SIG-M5 (cell line): Measurements from ENCODE around the gene SLC12A3.
A peak's percentile ranks its signal among the peaks of the same experiment; 100 is the strongest.
"Not testable (repeated sequence)": the region's sequence is repeated elsewhere in the genome, so short reads cannot be mapped to it uniquely, and the experiment has no call there.

Experiments used
- DNase-seq: peaks from one replicate; lab custom pipeline; 2025; lab: John Stamatoyannopoulos, UW

SLC12A3 gene

DNA sequence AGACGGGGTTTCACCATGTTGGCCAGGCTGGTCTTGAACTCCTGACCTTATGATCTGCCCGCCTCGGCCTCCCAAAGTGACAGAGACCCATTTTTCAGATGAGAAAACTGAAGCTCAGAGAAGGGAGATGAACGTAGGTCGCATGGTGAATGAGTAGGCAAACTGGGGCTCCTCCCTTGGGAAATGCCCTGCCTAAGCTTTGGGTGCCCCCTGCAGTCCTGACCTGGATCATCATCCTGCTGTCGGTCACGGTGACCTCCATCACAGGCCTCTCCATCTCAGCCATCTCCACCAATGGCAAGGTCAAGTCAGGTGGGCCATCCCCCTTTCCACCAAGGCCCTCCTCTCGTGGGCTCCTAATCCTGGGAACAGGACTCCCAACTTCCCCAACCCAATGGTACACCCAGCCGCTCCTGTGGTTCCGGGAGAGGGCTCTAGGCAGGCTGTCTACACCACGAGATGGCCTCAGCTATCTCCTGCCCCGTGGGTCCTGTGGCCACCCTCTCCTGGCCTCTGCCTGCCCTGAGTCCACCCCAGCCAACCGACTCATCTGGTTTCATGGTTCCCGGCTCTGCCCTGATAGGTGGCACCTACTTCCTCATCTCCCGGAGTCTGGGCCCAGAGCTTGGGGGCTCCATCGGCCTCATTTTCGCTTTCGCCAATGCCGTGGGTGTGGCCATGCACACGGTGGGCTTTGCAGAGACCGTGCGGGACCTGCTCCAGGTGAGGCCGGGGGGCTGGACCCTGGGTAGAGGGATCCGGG is 4.7 kb downstream of the SLC12A3 start:
- DNase-seq: no peak

DNA sequence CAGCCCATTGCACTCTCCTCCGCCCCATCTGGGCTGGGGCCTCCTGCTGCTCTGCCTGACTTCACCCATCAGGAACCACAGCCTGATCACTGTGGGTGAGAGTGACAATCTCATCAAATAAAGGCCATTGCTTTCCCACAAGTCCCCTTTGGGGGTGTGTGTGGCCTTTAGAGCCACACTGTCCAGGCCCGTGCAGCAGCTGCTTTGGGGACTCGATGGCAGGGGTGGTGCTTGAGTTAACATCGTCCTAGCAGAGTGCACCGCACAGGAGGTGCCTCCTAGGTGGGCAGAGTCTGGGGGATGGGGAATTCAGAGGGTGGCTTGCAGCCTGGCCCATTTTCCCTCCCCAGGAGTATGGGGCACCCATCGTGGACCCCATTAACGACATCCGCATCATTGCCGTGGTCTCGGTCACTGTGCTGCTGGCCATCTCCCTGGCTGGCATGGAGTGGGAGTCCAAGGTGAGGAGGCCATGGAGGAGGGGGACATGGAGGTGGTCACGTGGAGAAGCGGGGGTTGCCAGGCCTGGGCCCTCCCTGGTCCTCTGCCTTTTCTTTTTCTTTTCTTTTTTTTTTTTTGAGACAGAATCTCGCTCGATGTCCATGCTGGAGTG is 5.4 kb downstream of the SLC12A3 start:
- DNase-seq: no peak

DNA sequence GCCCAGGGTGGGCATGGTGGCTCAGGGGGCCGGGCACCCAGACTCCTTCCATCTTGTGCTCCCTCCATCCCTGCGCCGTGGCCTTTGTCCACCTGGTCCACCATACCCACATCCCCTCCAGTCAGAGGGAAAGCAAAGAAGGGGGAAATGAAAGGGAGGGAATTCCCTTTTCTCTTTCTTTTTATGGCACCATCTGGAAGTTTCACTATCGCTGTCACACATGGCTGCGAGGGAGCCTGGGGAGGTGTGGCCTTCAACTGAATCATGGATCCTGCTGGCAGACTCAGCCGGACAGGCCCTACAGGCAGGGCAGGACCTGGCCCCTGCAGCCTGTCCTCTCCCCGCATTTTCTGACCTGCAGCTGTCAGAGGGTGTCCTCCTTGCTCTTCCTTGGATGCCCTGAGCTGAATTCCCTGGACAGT is 6.2 kb downstream of the SLC12A3 start:
- no peak for DNase-seq

DNA sequence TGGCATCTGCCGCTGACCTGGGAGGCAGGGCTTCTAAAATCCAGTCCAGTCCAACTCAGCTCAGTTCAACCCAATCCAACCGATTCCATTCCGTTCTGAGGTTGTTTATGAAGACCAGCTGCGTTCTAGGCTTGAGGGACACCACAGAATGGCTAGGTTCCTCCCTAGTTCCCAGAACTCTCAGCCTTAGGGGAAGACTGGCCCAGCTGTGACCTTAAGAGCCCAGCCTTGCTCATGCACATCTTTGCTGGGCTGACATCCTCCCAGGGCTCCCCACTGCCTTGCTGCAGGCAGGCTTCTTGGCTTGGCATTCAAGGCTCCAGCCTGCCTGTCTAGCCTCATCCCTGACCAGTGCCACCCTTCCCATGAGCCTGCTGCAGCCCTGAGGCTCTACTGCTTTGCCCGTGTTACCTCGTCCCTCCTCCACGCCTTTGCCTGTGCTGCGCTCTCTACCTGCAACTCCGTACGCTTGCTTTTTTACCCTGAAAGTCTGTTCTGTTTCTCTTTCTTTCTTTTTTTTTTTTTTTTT is 7.9 kb downstream of the SLC12A3 start:
- DNase-seq: no peak

DNA sequence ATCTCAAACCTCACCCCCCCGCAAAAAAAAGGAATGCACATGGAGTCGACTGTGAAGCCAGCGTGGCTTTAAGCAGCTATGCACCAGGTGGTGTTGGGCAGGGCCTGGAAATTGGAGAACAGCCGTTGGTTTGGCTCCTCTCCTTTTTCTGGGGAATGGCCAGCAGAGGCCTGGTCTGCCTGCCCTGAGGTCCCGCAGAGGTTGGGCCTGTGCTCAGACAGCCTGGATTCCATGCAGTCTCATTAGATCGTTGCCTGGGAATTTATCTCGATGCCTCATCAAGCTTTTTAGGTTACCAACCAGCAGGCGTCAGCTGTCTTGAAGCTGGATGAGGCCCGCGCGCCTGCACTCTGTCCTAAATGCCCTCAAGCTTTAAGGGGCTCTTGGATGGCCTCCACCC is 9.8 kb downstream of the SLC12A3 start:
- no peak for DNase-seq

DNA sequence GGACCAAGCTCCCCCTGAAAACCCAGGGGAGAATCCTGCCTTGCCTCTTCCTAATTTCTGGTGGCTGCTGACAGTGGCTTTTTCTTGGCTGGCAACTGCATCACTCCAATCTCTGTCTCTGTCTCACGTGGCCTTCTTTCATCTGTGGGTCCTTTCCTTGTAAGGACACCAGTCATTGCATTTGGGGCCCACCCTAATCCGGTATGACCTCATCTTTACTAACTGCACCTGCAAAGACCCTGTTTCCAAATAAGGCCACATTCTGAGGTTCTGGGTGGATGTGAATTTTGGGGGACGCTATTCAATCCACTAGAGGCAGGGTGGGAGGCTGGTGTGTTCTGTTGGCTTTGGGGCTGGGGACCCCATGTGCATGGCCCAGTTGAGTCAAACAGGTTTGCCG is 11.0 kb downstream of the SLC12A3 start:
- DNase-seq: no peak

DNA sequence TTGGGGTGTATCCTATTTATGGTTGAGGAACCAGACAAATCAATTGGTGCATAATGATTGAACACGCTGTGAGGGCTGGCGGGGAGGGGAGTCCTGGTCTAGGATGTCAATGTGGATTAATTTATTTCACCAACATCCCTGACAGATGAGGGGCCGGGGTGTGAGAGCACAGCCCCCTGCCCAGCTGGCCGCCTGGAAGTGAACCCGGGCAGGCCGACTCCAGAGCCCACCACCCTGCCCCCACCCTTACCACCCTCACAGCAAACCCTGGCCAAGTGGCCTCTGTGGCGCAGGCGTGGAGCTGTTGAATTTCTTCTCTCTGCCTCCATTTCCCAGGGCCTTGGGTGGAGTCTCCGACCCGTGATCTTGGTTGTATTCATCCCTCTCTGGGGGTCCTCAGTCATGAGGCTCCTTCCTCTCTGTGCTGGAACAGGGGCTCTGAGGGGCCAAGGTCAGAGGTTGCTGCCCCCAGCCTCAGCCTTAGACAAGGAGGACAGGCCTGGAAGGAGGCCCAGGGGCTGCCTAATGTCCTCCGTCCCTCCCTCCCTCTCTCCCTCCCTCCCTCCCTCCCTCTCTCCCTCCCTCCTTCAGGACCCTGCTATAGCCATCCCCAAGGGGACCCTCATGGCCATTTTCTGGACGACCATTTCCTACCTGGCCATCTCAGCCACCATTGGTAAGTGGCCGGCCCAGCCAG is 12.6 kb downstream of the SLC12A3 start:
- DNase-seq: no peak

DNA sequence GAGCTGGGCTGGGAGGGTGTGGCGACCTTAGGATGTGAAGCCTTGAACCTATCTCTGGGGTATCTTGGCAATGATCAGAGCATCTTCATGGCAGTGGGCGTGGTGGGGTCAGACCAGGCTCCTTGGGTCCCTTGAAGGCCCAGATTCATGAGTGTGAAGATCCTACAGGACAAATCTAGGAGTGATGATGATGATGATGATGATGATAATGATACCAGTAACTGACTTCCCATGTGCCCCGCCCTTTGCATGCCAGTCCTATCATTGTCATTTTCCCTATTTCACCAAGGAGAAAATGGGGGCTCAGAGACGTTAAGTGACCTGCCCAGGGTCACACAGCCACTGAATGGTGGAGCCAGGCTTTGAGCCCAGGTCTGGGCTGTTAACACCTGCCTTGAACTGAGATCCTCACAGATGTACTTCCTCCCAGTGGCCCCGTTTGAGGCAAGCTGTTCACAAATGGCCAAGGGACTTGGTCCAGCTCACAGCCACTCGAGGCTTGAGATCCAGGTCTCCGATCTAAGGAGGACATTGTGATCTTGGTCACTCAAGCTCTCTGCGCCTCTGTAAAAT is 13.4 kb downstream of the SLC12A3 start:
- DNase-seq: no peak

DNA sequence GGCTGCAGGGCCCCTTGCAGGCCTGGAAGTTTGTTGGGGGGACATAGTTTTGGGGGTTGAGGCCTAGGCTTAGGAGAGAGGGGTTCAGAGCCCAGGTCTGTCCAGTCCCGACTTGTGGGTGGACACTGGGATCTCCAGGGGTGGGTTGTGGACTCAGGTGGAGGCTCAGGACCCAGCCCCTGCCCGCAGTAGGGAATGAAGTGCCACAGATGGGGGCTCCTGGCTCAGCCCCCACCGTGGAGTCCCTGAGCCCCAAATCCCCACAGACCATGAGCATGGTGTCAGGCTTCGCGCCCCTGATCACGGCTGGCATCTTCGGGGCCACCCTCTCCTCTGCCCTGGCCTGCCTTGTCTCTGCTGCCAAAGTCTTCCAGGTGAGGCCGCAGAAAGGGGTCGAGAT is 14.3 kb downstream of the SLC12A3 start:
- DNase-seq: no peak

DNA sequence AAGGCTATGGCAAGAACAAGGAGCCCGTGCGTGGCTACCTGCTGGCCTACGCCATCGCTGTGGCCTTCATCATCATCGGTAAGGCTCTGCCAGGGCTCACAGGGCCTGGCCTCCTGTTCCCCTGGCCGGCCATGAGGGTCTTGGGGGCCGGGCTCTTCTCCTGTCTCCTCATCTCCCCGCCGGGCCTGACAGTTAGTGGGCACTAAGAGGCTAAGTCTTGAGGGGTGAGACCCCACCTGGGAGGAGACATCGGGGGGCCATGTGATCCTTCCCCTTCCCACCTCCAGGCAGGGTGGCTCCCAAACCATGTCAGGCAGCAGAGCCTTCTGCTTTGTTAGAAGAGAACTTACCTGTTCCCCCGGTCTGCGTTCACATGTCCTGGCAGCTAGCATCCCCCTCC is 15.2 kb downstream of the SLC12A3 start:
- no peak for DNase-seq

DNA sequence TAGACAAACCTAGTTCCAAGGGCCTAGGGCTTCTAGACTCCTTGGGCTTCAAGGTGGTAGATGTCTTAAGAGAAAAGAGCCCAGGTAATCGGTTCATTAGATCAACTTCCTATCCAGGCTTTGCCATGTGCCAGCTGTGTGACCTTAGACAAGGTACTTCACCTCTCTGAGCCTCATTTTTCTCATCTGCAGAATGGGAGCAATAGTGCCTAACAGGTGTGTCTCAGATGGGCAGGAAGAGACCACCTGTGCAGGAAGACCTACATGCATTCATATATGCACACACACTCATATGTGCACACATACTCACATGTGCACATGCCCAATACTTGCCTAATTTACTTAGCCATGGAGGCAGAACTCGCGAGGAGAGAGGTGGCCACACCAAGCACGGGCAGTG is 15.7 kb downstream of the SLC12A3 start:
- no peak for DNase-seq

DNA sequence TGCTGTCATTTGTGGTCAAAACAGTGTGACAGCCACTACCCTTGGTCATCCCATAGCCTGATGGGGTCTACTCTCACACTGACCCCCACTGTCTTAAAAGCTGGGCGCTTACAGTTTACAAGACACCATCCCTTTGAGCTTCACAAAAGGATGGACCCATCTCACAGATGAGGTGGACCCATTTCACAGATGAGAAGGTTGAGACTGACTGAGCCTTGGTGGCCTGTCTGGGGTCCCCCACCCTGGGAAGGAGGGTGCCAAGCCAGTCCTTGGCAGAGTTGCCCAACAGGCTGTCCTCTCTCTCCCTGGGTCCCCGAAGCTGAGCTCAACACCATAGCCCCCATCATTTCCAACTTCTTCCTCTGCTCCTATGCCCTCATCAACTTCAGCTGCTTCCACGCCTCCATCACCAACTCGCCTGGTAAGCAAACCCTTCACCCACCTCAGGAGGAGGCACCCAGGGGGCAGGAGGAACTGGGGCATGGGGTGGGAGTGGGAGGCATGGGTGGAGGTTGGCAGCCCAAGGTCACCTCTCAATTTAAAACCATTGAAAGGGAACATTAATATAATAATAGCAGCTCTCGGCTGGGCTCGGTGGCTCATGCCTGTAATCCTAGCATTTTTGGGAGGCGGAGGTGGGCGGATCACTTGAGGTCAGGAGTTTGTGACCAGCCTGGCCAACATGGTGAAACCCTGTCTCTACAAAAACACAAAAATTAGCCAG is 17.2 kb downstream of the SLC12A3 start:
- DNase-seq: no peak

DNA sequence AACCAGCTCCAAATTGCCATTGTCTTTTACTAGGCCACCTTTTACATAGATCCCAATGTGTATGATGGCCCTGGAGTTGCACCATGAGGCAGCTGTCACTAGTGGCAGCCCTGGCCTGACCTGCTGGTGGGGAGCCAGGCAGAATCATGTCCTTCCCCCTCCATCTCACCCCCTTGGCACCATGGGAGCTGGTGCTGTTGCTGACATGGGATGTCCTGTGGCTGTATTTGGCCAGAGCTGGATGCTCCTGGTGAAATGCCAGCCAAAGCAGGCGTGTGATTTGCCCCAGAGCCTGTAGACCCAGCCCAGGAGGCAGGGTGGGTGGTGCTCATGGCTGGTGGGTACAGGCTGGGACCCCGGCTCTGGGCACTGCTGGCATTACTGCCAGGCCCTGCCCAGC is 18.6 kb downstream of the SLC12A3 start:
- DNase-seq: no peak

DNA sequence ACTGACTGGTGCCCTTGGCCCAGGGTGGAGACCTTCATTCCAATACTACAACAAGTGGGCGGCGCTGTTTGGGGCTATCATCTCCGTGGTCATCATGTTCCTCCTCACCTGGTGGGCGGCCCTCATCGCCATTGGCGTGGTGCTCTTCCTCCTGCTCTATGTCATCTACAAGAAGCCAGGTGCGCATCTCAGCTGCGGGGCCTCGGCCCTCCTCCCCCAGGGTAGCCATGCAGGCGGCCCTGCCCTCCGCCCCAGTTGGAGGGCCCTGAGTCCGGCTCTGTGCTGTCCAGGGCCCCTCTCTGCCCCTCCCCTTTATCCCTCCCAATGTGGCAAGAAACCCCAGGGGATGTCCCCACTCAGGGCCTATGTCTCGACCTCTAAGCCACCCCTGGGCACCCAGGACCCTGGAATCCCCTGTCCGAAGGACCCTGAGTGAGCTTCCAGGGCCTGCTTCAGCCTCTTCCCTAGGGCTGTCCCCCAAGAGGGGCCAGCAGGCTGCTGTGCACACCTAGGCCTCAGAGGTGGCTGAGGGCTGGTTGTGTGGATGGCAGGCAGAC is 19.1 kb downstream of the SLC12A3 start:
- DNase-seq: no peak

DNA sequence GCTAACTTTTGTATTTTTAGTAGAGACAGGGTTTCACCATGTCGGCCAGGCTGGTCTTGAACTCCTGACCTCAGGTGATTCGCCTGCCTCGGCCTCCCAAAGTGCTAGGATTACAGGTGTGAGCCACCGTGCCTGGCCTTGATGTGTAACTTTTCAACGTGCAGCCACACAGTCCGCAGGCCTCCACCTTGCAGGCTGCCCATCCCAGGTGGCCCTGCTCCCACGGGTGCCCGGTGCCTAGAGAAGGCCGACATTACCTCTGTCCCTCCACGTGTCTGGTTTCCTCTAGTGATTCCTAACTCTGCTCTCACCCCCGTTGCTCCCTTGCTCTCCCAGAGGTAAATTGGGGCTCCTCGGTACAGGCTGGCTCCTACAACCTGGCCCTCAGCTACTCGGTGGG is 19.9 kb downstream of the SLC12A3 start:
- not testable (repeated sequence) for DNase-seq

DNA sequence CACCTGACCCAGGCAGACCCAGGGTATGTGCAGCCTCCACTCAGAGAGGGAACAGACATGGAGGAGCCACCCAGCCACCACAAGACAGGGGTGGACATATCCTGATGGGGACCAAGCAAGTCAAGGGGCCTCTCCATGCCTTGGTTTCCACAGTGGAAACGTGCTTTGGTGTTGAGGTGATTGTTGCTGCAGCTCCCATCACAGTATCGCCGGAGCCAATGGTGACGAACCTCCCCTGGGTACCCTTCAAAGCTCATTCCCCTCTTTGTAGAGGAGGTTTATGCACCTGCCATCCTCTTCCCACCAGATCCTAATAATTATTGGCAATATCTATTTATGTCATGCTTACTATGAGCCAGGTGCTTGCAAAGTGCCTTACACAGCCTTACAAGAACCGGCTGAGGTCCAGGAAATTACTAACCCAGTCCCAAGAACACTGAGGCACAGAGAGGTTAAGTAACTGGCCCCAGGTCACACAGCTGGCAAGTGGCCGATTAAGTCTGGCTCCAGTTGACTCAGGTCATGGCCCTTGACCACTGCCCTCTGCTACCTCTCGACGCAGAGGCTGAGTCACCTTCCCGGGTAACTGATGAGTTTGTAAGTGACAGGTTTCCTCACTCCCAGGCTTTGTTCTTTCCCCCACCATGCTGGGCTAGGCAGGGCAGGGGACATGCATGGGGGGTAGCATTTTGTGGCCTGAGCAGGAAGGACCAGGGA is 20.6 kb downstream of the SLC12A3 start:
- no peak for DNase-seq

DNA sequence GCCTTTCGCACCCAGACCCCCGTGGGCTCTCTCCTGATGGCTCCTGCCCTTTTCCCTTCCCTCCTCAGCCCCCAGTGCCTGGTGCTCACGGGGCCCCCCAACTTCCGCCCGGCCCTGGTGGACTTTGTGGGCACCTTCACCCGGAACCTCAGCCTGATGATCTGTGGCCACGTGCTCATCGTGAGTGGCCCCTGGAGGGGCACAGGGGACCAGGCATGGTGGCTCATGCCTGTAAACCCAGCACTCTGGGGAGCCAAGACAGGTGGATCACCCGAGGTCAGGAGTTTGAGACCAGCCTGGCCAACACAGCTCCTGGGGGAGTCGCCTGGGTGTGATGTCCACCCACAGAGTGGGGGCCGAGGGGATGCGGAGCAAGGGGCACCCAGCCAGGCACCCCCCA is 21.3 kb downstream of the SLC12A3 start:
- no peak for DNase-seq

DNA sequence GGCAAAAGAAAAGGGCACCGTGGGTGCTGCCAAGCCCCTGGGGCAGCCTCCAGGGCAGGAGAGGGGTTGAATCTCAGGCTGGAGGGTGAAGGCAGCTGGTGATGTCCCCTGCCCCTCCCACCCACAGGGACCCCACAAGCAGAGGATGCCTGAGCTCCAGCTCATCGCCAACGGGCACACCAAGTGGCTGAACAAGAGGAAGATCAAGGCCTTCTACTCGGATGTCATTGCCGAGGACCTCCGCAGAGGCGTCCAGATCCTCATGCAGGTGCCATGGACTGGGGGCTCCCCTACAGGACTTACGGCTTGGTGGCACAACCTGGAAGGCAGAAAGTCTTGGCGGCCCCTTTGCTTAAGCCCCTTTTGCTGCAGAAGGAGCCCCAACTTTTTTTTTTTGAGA is 21.8 kb downstream of the SLC12A3 start:
- no peak for DNase-seq

DNA sequence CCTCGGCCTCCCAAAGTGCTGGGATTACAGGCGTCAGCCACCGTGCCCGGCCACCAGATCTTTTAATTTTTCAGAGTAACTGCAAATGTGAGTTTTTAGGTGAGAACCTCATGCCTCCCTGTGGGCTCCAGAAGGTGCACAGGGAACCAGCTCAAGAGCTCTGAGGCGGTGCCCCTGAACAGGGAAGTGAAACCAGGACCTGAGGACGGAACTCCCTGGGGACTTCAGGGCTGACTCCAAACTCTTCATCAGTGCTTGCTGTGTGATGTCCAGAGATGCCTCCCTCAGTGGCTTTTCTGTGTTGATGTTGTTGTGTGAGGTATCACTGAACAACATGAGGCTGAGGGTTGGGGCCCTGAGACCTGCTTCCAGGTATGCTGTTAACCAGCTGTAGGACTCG is 23.8 kb downstream of the SLC12A3 start:
- DNase-seq: peak; percentile 15

DNA sequence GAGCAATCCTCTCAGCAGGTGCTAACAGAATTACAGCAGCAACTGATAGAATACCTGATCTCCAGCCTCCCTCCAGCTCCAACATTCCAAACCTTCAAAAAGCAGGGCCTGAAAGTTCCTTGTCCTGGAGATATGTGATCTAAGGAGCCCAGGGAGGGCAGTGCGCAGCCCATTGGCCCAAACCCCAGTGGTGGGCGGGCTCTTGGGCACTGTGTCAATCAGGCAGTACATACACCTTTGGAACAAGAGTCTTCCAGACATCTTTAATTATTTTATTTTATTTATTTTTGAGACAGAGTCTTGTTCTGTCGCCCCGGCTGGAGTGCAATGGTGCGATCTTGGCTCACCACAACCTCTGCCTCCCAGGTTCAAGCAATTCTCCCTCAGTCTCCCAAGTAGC is 24.2 kb downstream of the SLC12A3 start:
- DNase-seq: no peak

DNA sequence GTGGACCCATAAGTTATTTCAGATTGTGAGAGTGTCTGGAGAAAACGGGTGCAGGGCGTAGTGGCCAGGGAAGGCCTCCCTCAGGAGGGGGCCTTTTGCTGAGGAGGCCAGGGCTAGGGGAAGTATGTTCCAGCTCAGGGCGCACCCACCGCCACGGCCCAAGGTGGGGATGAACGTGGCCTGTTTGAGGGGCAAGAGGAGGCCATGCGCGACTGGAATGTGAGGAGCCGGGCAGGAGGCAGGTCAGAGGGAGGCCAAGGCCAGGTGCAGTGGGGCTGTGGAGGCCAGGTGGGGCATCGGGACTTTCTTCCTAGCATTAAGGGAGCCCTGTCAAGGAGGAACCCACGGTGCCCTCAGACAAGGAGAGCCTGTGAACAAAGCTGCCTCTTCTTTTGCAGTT is 26.7 kb downstream of the SLC12A3 start:
- no peak for DNase-seq
